GM19328 (cell line): ENCODE results near the gene IMMT.

ENCODE experiments used
- ATAC-seq: cut with Tn5 transposase; IDR thresholded peaks from one replicate; pipeline ENCODE4 v1.9.1; 2021; ENCODE audit warnings: mild to moderate bottlenecking, moderate library complexity; ENCODE audit not compliant: unreplicated experiment

The IMMT gene

GRCh38 chr2:86143926-86144685 is 51.2 kb downstream of the IMMT start:
- no peak for ATAC-seq

- no peak for ATAC-seq
Observed at GRCh38 chr2:86143307-86143706, 52.0 kb downstream of the IMMT start.

- no peak for ATAC-seq
Observed at GRCh38 chr2:86142436-86143257, 52.6 kb downstream of the IMMT start.

- no peak for ATAC-seq
Observed at GRCh38 chr2:86140969-86141392, 54.3 kb downstream of the IMMT start.

- ATAC-seq, result no peak
Observed at GRCh38 chr2:86139981-86140380, 55.3 kb downstream of the IMMT start.

- ATAC-seq, result no peak
Observed at GRCh38 chr2:86138736-86139625, 56.3 kb downstream of the IMMT start.

- no peak for ATAC-seq
Observed at GRCh38 chr2:86136141-86136540, 59.1 kb downstream of the IMMT start.

GRCh38 chr2:86135653-86136052 is 59.6 kb downstream of the IMMT start:
- ATAC-seq, result no peak

- no peak for ATAC-seq
Observed at GRCh38 chr2:86134709-86135108, 60.6 kb downstream of the IMMT start.

GRCh38 chr2:86124683-86125082 is 70.6 kb downstream of the IMMT start:
- ATAC-seq, result no peak

GRCh38 chr2:86123328-86123925 is 71.8 kb downstream of the IMMT start:
- ATAC-seq, result no peak

- no peak for ATAC-seq
Observed at GRCh38 chr2:86118130-86118529, 77.1 kb downstream of the IMMT start.

- ATAC-seq, result no peak
Observed at GRCh38 chr2:86107031-86107430, 88.2 kb downstream of the IMMT start.

GRCh38 chr2:86105969-86106945 is 89.0 kb downstream of the IMMT start, which contains the start of gene PTCD3:
PTCD3 (plus strand) TSS chr2:86106235; CDS start chr2:86106248, 13 bp downstream.
- ATAC-seq, result peak; percentile 76

- peak; percentile 62 for ATAC-seq
Observed at GRCh38 chr2:86105252-86105968, 89.9 kb downstream of the IMMT start, which contains the start of gene POLR1A. POLR1A (minus strand) TSS chr2:86105886; CDS start chr2:86105776, 110 bp downstream.

GRCh38 chr2:86102157-86102556 is 93.1 kb downstream of the IMMT start:
- no peak for ATAC-seq

GRCh38 chr2:86097913-86098312 is 97.3 kb downstream of the IMMT start:
- no peak for ATAC-seq

- ATAC-seq, result no peak
Observed at GRCh38 chr2:86097114-86097896, 98.0 kb downstream of the IMMT start.
